Activated CD8-positive, alpha-beta T cell treated with anti-CD3 and anti-CD28 coated beads for 36 hours (primary cell): Measurements from ENCODE around the gene BEAN1. TPM values are rescaled to one million over a fixed set of nuclear protein-coding genes. Genes with fewer than 3 reads are reported as not detected.

Experiments
- ATAC-seq: fragments of 200-7000 bp; cut with Tn5 transposase; one replicate; pipeline ENCODE4 v1.10.0; 2021; ENCODE audit warnings: mild to moderate bottlenecking, moderate library complexity
- CTCF ChIA-PET: fragments of 350-600 bp; sonication (Branson Sonifier 250); formaldehyde crosslinking; loops from one replicate; lab custom pipeline; 2021; ENCODE audit warnings: antibody characterized with exemption; lab: Charles Lee
- POLR2A ChIA-PET: fragments of 350-600 bp; sonication (Branson Sonifier 250); formaldehyde crosslinking; loops from one replicate; lab custom pipeline; 2021; ENCODE audit warnings: antibody characterized with exemption; lab: Charles Lee
- DNase-seq: peaks from one replicate; pipeline ENCODE4 v3.0.0-alpha.2; 2020
- H3K27ac Mint-ChIP-seq: one replicate; pipeline ENCODE4 v1.8.0; 2021; ENCODE audit warnings: mild to moderate bottlenecking, mixed read lengths
- H3K27me3 Mint-ChIP-seq: one replicate; pipeline ENCODE4 v1.8.0; 2021; ENCODE audit warnings: mixed read lengths
- H3K36me3 Mint-ChIP-seq: one replicate; pipeline ENCODE4 v1.8.0; 2021; ENCODE audit warnings: low read depth, mixed read lengths
- H3K4me1 Mint-ChIP-seq: one replicate; pipeline ENCODE4 v1.8.0; 2021; ENCODE audit warnings: low read depth, mixed read lengths
- H3K4me3 Mint-ChIP-seq: one replicate; pipeline ENCODE4 v1.8.0; 2021; ENCODE audit warnings: mild to moderate bottlenecking, moderate library complexity, mixed read lengths
- H3K9me3 Mint-ChIP-seq: one replicate; pipeline ENCODE4 v1.8.0; 2021; ENCODE audit warnings: mixed read lengths
- intact Hi-C: fragments of 100-400 bp; cut with micrococcal nuclease; formaldehyde crosslinking; loops from one replicate; pipeline ENCODE4 v1.10.0; 2022
- total RNA-seq, 2 experiments: library from RNA; stranded (reverse); gene quantifications; one replicate each; pipeline ENCODE4 v1.2.3, GENCODE V29; 2021
- TF ChIP-seq, protein P1 (sequence below): fragments of 200-600 bp; IDR thresholded peaks from one replicate; pipeline ENCODE4 v1.8.0; 2022; ENCODE audit warnings: antibody characterized with exemption, mild to moderate bottlenecking

Gene BEAN1
- total RNA-seq, 2 experiments from 2014 or later = not detected

DNA sequence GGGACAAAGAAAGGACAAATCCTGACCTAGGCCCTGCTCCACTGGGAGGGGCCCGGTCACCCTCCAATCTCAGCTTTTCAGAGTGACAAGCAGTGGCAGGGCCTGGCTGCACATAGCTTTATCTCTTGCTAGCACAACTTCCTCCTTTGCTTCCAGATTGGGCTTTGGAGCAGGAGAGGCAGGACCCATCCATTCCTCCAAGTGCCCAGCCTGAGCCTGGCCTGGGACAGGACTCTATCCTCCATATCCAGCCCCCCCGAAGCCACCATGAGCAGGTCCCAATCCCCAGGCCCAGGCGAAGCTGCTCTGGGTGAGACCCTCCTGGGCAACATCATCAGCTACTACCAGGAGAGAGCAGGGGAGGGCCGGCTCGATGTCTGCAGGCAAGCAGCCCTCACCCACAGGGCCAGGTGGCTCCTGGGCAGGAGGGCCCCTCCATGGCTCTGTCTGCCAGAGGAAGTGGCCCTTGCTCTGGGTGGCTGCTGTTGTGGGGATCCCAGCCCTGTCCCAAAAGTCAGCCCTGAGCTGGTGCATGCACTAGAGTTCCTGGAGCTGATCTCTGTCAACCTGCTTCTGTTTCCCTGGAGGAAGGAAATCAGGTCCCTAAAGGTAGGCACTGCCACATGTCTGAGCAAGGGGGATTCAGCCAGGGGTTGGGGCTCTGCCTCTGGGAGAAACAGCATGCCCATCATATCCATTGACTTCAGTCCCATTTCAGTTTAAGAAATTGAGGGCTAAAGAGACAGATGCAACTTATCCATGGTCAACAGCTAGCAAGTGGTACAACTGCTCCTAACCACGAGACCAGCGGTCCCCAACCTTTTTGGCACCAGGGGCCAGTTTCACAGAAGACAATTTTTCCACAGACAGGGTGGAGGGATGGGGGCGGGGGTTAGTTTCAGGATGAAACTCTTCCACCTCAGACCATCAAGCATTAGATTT, 64.0 kb downstream of the BEAN1 start:
- intact Hi-C loops = no loop called here
- Mint-ChIP-seq H3K9me3 (no peaks in the 10 kb centered on the region), H3K4me1 (peaks cover 7% of the 10 kb centered on the region), H3K27me3 (no peaks in the 10 kb centered on the region), H3K4me3 (no peak overlapping the region), H3K27ac (no peak overlapping the region), H3K36me3 (no peaks in the 10 kb centered on the region)
- TF ChIP-seq, protein P1, sequence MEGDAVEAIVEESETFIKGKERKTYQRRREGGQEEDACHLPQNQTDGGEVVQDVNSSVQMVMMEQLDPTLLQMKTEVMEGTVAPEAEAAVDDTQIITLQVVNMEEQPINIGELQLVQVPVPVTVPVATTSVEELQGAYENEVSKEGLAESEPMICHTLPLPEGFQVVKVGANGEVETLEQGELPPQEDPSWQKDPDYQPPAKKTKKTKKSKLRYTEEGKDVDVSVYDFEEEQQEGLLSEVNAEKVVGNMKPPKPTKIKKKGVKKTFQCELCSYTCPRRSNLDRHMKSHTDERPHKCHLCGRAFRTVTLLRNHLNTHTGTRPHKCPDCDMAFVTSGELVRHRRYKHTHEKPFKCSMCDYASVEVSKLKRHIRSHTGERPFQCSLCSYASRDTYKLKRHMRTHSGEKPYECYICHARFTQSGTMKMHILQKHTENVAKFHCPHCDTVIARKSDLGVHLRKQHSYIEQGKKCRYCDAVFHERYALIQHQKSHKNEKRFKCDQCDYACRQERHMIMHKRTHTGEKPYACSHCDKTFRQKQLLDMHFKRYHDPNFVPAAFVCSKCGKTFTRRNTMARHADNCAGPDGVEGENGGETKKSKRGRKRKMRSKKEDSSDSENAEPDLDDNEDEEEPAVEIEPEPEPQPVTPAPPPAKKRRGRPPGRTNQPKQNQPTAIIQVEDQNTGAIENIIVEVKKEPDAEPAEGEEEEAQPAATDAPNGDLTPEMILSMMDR = no peak
- ChIA-PET POLR2A (no interaction called here), CTCF (interaction anchor here (1.3 to 2.5 kb wide), 2 partner anchors 19 to 71 kb away, joined by 3 to 7 read pairs; no protein-coding TSS in a partner anchor)
- ATAC-seq = no peak
- no peak for DNase-seq

DNA sequence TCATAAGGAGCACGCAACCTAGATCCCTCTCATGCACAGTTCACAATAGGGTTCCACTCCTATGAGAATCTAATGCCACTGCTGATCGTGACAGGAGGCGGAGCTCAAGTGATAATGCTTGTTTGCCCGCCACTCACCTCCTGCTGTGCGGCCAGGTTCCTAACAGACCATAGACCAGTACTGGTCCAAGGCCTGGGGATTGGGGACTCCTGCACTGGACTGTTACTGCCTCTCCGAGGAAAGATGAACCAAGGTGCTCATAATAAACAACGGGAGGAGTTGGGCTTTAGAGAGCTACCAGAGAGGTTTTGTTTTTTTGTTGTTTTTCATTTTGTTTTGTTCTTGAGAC, 64.6 kb downstream of the BEAN1 start:
- no peak for DNase-seq
- H3K27me3 Mint-ChIP-seq = no peaks in the 10 kb centered on the region
- intact Hi-C loops = no loop called here
- TF ChIP-seq, protein P1 = no peak
- no peak overlapping the region for H3K27ac Mint-ChIP-seq
- no peak for ATAC-seq
- no peak overlapping the region for H3K4me3 Mint-ChIP-seq
- H3K4me1 Mint-ChIP-seq = peaks cover 7% of the 10 kb centered on the region
- no peaks in the 10 kb centered on the region for H3K9me3 Mint-ChIP-seq
- POLR2A ChIA-PET = no interaction called here
- CTCF ChIA-PET = interaction anchor here (1.2 to 2.5 kb wide), 3 partner anchors 9 to 71 kb away, joined by 3 to 7 read pairs (median 3); no protein-coding TSS in a partner anchor
- H3K36me3 Mint-ChIP-seq = no peaks in the 10 kb centered on the region

DNA sequence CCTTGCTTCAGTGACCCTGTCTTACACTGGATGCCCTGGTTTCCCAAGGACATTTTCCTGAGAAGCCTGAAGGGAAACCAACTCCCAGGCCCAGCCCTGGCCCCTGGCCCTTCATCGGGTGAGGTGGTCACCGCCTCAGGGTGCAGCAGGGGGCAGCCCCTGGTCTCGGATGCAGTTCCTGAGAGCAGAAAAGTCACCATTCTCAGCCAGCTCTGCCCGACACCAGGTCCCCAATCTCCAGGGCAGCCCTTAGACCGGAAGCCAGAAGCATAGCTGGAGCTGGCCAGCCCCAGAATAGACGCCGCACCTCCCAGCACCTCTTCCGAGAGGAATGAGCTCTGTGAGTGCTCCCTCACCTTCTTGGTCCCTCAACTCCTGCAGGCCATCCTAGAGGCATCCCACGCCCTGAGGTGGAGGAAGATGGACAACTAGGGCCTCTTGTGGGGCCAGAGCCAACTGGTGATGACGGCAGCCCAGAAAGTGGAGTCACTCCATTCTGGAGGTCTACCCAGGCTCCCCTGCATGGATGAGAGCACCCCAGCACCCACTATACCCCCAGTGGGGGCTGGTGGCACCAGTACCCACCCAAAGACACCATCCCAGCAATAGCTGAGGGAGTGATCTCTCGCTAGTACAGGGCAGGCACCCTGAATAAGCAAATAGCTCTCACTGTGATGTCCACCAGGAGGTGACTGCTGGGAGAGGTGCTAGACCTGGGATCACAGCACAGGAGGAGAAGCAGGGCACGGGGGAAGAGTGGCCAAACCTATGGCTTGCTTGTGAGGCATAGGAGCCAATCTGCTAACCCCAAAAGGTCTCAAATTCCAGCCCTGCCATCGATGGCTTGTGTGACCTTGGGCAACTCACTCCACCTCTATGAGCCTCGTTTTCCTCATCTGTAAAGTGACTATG, 66.7 kb downstream of the BEAN1 start:
- intact Hi-C loops = no loop called here
- ChIA-PET CTCF (interaction anchor here (2.5 kb wide), 1 partner anchor 17 kb away, joined by 7 read pairs; no protein-coding TSS in a partner anchor), POLR2A (no interaction called here)
- ATAC-seq = no peak
- TF ChIP-seq, protein P1 = no peak
- peaks cover 2% of the 10 kb centered on the region for H3K9me3 Mint-ChIP-seq
- DNase-seq = no peak
- H3K27me3 Mint-ChIP-seq = no peaks in the 10 kb centered on the region
- no peak overlapping the region for H3K27ac Mint-ChIP-seq
- no peak overlapping the region for H3K4me3 Mint-ChIP-seq
- peaks cover 7% of the 10 kb centered on the region for H3K4me1 Mint-ChIP-seq
- H3K36me3 Mint-ChIP-seq = no peaks in the 10 kb centered on the region

DNA sequence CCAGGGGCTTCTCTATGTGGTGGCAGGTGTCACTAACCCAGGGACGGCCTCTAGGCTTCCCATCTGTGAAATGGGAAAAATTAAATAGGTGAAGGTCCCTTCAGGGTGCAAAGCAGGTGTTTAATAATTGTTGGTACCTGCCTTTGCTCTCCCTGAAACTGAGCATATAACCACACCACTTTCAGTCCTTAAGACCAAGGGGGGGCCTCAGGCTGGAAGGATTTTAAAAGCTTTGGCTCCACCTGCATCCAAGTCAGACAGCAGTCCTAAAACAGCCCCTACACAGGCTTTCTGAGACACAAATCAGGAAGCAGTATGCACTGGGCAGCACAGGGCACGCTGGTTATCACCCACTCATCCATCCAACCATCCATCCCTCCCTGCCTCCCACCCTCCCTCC, 67.8 kb downstream of the BEAN1 start:
- Mint-ChIP-seq H3K36me3 (no peaks in the 10 kb centered on the region), H3K4me1 (peaks cover 7% of the 10 kb centered on the region), H3K27me3 (no peaks in the 10 kb centered on the region), H3K27ac (no peak overlapping the region), H3K9me3 (peaks cover 2% of the 10 kb centered on the region), H3K4me3 (no peak overlapping the region)
- no peak for DNase-seq
- ATAC-seq = no peak
- intact Hi-C loops = no loop called here
- TF ChIP-seq, protein P1 = no peak
- ChIA-PET CTCF (no interaction called here), POLR2A (no interaction called here)
